Thyroid gland (tissue), 4 donors: ENCODE data around the gene DNAJB1.

Source experiments
- POLR2A ChIP-seq, 2 donors: fragments of 450-650 bp; IDR thresholded peaks; one replicate each; pipeline ENCODE4 v1.6.1; 2017; ENCODE audit warnings: antibody characterized with exemption in 2 of 2, mild to moderate bottlenecking in 2 of 2, moderate library complexity in 1 of 2
- TF ChIP-seq, protein P1 (sequence below), 6 experiments: fragments of 200-600 bp in 3 of 6; fragments of 450-650 bp in 3 of 6; sonication (generic) in 3 of 6; IDR thresholded peaks; one replicate each; pipeline ENCODE4 v1.5.1; 2016 to 2019; ENCODE audit warnings: antibody characterized with exemption in 6 of 6, mild to moderate bottlenecking in 2 of 6, inconsistent platforms in 1 of 6, moderate library complexity in 1 of 6

- no peak for TF ChIP-seq POLR2A (IDR thresholded peaks at IDR 0.05)
- TF ChIP-seq, protein P1, sequence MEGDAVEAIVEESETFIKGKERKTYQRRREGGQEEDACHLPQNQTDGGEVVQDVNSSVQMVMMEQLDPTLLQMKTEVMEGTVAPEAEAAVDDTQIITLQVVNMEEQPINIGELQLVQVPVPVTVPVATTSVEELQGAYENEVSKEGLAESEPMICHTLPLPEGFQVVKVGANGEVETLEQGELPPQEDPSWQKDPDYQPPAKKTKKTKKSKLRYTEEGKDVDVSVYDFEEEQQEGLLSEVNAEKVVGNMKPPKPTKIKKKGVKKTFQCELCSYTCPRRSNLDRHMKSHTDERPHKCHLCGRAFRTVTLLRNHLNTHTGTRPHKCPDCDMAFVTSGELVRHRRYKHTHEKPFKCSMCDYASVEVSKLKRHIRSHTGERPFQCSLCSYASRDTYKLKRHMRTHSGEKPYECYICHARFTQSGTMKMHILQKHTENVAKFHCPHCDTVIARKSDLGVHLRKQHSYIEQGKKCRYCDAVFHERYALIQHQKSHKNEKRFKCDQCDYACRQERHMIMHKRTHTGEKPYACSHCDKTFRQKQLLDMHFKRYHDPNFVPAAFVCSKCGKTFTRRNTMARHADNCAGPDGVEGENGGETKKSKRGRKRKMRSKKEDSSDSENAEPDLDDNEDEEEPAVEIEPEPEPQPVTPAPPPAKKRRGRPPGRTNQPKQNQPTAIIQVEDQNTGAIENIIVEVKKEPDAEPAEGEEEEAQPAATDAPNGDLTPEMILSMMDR (IDR thresholded peaks at IDR 0.05): no peak
Measured at GRCh38 chr19:14561847-14562351, 43.7 kb upstream of the DNAJB1 start.
